HL-60/S4 (cell line): Measurements from ENCODE around the gene ELMOD3.
"Not testable (repeated sequence)": the region's sequence is repeated elsewhere in the genome, so short reads cannot be mapped to it uniquely, and the experiment has no call there.

ENCODE experiments used
- in situ Hi-C: fragments of 300-500 bp; cut with MboI; formaldehyde crosslinking; loops from 2 replicates; pipeline ENCODE4 v1.14.3; 2022; ENCODE audit warnings: low sequenced_read_pairs

The ELMOD3 gene

GRCh38 chr2:85399183-85399455 is 44.5 kb downstream of the ELMOD3 start:
- in situ Hi-C loops, result no loop called here

DNA sequence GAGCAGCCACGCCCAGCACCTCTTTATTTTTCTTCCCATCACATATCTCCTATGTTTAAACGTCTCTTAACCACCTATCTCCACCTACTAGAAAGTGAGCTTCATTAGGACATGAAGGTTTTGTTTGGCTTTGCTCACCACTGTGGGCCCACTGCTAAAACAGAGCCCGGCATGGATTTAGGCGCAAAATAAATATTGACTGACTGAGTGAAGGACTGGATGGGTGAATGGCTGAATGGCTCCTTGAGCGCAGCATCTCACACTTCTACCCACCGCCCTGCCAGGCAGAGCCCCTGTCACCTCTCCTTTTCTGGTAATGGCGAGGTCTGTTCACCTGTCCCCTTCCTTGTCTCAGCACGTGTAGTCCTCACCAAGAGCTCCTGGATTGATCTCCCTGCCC is 45.5 kb downstream of the ELMOD3 start:
- in situ Hi-C loops, result no loop called here

DNA sequence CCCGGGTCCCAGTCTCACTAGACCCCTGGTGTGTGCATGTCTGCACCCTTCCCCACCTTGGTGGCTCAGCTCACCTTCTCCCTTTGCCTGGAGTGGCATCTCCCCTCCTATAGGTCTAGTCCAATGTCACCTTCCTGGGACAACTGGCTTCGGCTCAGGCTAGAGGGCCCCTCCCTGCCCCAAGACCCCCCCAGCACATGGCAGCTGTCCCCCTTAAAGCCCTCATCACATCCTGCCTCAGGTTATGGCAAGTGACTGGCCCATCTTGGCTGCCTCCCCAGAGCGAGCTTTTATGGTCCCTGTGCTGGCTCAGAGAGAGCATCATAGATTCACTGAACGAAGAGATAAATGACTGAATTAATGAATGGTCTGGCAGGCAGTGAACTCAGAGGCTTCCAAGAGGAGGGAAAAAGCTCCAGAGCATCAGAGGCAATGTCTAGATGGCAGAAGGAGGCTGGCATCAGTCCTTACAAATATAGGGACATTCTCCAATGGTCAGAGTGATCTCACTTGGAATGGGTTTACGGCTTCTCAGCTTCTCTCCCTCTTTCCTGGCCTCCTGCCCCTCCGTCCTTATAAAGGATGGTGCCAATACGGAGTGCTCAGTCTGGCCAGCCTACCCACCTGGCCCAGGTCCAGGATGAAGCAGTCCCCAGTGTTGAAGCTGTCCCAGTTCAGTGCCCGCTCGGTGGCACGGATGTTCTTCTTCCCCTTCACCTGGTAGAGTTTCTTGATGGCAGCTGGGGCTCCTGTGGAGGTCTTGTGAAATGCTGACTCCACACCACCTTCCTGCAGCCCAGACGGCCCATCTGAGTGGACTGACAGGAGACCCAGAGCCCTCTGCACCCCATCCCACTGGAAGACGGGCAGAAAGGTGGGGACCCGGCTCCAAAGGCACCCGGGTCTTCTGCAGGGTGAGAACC is 46.2 kb downstream of the ELMOD3 start:
- in situ Hi-C loops, result no loop called here

DNA sequence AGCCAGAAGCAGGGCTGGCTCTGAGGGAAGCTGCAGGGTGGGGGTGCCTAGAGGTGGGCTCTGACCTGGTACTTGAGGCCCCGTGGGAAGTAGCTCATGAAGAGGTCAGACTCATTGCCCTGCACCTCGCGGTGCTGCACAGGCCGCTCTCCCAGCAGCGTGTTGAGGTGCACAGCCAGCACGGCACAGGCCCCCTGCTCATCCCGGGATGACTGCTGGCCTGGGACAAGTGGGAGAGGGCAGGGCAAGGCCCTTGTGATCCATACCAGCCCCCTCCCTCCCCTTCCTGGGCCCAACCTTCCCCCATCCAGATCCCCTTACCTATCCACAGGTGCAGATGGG is 46.9 kb downstream of the ELMOD3 start:
- in situ Hi-C loops, result no loop called here

DNA sequence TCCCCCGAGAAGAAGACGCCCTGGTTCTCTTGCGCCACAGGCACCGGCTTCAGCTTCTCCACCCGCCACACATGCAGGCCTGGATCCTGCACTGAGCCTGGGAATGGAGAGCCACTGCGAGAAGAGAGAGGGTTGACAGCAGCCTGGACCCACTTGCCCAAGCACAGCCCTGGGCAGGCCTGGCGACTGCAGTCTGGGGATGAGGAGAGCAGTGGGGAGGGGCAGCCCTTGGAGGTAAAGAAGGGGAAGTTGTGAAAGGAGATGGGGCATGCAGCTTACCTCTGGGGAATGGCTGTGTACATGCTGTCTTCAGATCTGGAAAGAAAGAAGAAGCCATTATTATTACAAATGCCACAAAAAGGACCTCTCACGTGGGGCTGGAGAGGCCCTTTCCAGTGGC is 47.3 kb downstream of the ELMOD3 start:
- in situ Hi-C loops, result no loop called here

DNA sequence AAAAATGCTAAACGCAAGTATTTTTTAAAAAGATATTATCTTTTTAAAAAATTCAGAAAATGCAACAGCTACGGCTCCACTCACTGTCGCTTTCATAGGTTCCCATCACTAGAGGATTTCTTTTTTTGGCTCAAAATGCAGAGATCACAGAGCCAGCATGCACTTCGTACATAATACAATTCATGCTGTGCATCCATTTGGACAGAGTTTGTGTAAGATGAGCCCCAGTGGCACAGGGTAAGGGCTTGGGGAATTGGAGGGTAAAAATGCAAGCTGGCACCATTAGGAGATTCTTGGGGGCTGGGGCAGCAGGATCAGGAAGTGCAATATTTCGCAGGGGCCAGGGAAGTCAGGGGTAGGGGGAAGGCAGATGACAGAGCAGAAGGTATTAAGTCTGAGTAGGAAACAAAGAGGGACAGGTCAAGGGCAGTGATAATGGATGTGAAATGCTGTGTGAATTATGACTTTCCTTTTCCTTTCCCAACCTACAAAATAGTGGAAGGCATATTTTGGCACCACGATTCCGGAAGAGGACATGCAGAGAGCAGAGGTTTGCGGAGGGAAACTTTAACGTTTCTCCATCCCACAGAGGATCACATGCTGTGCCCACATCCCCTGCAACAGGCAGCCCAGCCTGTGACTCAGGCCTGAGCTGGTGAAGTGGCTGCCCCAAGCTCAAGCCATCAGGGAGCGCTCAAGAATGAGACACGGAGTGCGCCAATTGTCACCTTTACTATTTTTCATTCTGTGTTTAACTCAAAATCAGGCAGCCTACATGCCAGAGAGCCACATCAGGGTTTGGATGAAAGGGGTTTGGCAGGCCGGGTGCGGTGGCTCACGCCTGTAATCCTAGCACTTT is 50.9 kb downstream of the ELMOD3 start:
- in situ Hi-C loops, result no loop called here

DNA sequence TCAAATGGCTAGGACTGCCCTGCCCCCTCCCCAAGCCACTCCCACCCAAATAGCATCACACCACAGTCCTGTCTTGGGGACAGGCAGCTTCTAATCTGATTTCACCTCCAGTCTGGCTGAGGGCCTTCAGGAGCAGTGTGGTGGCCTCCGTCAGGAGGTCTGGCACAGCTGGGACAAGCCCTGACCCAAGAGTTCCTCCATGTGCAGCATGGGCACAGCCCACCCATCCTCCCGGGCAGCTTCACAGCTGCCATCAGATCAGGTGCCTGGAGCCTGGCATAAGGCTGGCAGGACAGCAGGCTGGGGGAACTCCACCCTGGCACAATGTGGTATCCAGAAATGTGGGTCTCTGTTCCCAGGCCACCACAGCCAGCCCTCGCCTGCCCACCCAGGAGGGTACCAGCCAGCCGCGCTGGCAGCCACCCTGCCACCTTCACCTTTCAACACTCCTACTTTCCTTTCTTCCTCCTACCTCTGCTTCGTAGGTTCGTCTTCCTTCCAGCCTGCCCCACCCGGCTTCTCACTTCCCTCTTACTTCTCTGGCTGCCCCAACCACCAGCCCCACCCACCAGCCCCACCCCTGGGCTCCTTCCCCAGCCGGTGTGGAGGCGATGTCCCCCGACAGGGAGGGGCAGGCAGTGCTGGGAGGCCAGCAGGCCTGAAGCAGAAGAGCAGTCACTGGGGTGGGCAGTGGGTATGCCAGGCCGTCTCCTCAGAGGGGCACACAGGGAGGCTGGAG is 55.4 kb downstream of the ELMOD3 start, which contains the start of gene CAPG:
CAPG (minus strand) TSS at position 522 of the 739 bp plus-strand sequence. CDS start 8,221 bp downstream, outside the sequence.
- in situ Hi-C loops, result no loop called here

DNA sequence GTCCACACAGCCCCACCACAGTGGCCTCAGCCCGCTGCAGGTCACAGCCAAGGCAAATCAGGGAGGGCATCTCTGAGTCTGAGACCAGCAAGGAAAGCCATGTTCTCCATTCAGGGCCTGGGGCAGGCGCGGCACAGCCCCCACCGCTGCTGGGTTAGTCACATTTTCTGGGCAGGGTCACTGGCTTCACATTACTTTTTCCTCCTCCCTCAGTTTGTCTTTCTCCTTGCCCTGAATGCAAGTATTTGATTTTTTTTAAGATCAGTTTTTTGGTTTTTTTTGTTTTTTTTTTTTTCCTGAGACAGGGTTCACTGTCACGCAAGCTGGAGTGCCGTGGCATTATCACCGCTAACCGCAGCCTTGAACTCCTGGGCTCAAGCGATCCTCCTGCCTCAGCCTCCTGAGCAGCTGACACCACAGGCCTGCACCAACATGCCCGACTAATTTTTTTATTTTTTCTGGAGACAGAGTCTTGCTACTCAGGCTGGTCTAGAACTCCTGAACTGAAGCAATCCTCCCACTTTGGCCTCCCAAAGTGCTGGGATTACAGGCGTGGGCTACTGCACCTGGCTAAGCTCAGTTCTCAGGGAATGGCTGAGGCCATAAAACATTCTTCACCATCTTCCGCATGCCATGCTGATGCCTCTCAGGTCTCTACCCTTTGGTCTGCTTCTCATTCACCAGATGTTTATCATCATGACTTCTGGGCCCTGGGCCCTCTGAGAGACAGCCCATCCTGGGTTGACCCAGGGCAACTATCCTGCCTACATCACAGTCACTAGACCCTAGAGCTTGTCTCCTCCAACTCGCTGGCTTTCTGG is 56.2 kb downstream of the ELMOD3 start:
- in situ Hi-C loops, result no loop called here

GRCh38 chr2:85411405-85411748 is 56.8 kb downstream of the ELMOD3 start:
- in situ Hi-C loops, result no loop called here

- in situ Hi-C loops, result no loop called here
These were observed 59.2 kb downstream of the ELMOD3 start for GRCh38 chr2:85413592-85414420.

- in situ Hi-C loops, result not testable (repeated sequence)
These were observed 59.8 kb downstream of the ELMOD3 start for GRCh38 chr2:85414421-85414759.

DNA sequence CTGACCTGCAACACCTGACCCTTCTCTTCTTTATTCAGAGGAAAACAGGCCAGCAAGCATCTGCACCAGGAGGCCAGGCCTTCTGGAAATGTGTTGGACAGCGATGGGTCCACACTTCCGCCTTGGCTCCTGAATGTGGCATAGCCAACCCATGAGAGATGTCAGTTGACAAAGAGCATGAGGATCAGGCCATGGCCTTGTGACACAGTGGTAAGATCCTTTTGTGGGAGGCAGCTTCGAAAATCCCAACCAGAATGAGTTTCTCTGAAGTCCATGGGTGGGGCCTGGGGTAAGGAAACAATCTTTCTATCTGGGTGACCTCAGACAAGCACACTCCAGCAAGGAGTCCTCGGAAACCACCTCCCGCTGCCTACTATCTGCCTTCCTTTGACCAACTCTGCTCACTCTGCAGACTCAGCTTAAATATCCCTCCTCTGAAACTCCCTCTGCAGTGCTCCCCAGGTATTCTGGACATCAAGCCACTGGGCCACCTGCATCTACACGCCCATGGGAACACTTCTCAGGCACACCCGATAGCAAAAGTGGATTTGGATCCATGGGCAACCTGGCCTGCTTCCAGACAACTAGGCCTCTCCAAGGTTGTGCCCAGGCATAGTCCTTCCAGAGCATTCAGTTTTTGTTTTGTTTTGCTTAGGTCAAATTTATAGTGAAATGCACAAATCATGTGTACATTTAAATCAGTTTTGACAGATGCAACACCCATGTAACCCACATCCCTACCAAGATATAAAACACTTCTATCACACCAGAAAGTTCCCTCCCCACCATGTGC is 60.4 kb downstream of the ELMOD3 start:
- in situ Hi-C loops, result loop anchor here (5.0 kb wide), 1 partner anchor 137 kb away; no protein-coding TSS in a partner anchor

- in situ Hi-C loops, result loop anchor here (5.0 kb wide), 1 partner anchor 136 kb away; no protein-coding TSS in a partner anchor
These were observed 61.5 kb downstream of the ELMOD3 start for GRCh38 chr2:85415980-85416650.

DNA sequence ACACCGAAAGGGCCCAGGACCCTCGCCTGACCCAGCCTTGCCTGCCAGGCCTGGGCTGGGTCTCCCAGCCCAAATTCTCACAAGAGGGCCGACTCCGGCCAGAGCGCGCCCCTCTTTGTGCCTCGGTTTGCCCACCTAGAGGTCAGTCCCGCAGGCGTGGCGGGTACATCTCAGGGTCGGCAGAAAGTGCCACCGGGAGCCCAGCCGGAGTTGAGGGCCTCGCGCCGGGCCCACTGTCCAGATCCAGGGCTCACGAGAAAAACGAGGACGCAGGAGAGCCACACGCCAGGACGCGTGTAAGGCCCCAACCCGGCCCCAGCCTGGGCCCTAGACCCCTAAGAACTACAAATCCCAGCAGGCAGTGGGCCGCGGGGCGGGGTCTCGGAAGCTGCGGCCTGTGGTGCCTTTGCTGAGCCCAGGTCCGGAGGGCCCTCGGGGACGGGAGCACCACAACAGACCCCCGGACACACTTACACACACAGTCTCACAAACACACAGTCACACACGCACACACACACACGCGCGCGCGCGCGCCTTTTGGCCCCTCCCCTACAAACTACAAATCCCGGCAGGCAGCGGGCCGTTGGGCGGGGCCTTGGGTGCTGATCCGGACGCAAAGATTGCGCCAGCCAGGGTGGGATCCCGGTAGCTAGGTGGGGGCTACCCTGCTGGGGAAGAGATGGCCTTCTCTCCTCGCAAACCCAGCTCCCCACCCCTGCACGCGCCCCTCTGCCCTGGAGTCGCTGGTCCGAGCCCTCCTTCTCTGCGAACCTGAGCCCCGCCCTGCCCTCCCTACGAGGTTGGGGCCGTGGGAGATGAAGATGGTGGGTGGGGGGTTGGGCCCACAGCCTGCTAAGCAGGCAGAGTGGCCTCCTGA is 63.8 kb downstream of the ELMOD3 start, which contains the start of gene SH2D6:
SH2D6 (plus strand) TSS at position 583 of the 877 bp plus-strand sequence. CDS start 10,752 bp downstream, outside the sequence.
- in situ Hi-C loops, result loop anchor here (5.0 kb wide), 1 partner anchor 134 kb away; no protein-coding TSS in a partner anchor

DNA sequence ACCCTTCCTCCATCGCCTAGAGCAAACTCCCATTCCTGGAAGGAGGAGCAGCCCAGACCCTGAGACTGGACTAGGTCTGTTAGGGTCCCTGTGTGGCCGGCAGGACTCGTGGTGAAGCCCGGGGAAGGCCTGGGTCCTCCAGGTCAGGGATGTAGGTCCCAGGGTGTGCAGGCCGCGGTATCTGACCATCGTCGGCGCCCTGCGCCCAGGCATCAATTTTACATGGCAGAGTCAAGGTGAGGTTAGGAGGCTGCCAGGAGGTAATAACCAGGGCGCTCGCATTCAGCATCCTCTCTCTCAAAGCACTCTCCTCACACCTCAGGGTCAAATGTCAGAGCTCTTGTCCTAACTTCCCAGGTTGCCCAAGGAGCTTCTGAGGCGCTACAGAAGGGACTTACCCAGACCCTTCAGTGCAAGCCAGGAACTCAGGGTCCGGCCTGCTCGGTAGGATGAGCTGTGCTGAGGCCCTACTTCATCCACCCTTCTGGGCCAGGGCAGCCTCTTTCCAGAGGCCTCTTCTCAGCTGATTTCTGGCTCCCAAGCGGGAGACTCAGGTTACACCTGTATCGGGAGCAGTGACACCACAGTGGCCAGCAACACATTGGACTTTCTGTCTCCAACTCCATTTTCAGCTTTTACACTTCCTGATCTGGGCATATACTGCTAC is 64.6 kb downstream of the ELMOD3 start:
- in situ Hi-C loops, result loop anchor here (5.0 kb wide), 1 partner anchor 133 kb away; no protein-coding TSS in a partner anchor

DNA sequence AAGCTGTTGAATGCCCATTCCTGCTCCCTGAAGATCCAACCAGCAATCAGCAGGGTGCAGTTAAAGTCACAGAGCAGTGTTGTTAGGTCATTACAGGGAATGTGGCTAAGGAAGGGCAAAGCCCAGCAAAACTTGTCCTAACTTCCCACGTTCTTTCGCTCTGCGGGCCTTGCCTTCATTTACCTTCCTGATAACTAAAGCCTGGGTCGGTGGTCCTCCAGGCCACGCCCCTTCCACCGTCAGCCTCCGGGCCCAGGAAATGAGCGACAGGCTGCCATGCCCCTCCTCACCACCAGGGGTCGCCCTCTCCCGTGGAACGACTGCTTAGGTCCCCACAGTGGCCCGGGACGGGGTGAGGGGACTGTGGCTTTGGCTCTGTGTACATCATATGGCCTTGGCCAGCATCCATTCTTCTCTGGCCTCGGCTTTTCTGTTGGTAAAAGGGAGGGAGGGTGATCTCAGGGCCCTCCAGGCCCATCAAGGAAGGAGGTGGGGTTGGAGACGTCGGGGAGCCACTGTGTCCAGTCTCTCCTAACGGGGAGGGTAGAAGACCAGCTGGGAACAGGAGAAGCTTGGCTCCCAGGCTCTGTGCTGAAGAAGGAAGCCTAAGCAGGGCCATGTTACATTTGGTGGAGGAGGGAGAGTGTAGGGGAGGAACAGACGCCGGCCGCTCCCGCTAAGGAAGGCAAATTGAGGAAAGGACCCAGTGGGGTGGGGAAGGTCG is 66.1 kb downstream of the ELMOD3 start:
- in situ Hi-C loops, result no loop called here
